ENCODE data around the gene CCBE1.

Gene CCBE1

GRCh38 chr18:59477849-59478248 is 219.4 kb downstream of the CCBE1 start:
- H3K27me3 ChIP-seq (ENCODE audit: control insufficient read depth, insufficient read depth, low read length): no peaks in the 10 kb centered on the region
- H3K4me3 ChIP-seq (ENCODE audit: low read length): no peak overlapping the region
- no peak overlapping the region for H3K9ac ChIP-seq (ENCODE audit: low read length)
- no peaks in the 10 kb centered on the region for H3K4me1 ChIP-seq (ENCODE audit: control insufficient read depth, insufficient read depth, low read length)
- H3K36me3 ChIP-seq (ENCODE audit: control insufficient read depth, insufficient read depth, low read length): no peaks in the 10 kb centered on the region
- H3K27ac ChIP-seq (ENCODE audit: low read depth, low read length): no peak overlapping the region

- H3K9ac ChIP-seq (ENCODE audit: low read length): no peak overlapping the region
- H3K36me3 ChIP-seq (ENCODE audit: control insufficient read depth, insufficient read depth, low read length): no peaks in the 10 kb centered on the region
- no peak overlapping the region for H3K4me3 ChIP-seq (ENCODE audit: low read length)
- H3K27ac ChIP-seq (ENCODE audit: low read depth, low read length): peak overlapping the region; percentile 6
- H3K27me3 ChIP-seq (ENCODE audit: control insufficient read depth, insufficient read depth, low read length): no peaks in the 10 kb centered on the region
- peaks cover 14% of the 10 kb centered on the region for H3K4me1 ChIP-seq (ENCODE audit: control insufficient read depth, insufficient read depth, low read length)
These were observed 226.6 kb downstream of the CCBE1 start for GRCh38 chr18:59470561-59471121.

GRCh38 chr18:59469463-59470180 is 227.6 kb downstream of the CCBE1 start:
- H3K4me3 ChIP-seq (ENCODE audit: low read length): no peak overlapping the region
- no peak overlapping the region for H3K9ac ChIP-seq (ENCODE audit: low read length)
- no peaks in the 10 kb centered on the region for H3K27me3 ChIP-seq (ENCODE audit: control insufficient read depth, insufficient read depth, low read length)

DNA sequence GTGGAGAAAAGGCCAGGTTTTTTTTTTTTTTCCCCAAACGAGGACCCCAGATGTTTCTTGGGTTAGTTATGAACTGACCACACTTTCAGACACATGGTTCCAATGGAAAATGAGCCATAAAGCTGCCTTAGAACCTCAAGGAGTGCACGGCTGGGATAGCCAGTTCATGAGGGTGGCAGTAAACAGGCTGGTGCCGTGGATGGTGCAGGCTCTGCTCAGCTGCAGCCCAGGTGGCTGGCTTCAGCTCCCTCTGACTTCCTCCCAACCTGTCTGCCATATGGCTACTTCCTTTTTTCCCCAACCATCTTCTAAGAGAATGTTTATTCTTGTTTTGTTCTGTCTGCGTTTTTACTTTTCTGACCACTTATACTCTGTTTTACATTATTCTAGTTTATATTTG is 228.4 kb downstream of the CCBE1 start:
- peaks cover 14% of the 10 kb centered on the region for H3K4me1 ChIP-seq (ENCODE audit: control insufficient read depth, insufficient read depth, low read length)
- H3K27ac ChIP-seq (ENCODE audit: low read depth, low read length): no peak overlapping the region
- no peak overlapping the region for H3K4me3 ChIP-seq (ENCODE audit: low read length)
- H3K36me3 ChIP-seq (ENCODE audit: control insufficient read depth, insufficient read depth, low read length): no peaks in the 10 kb centered on the region
- H3K9ac ChIP-seq (ENCODE audit: low read length): no peak overlapping the region
- no peaks in the 10 kb centered on the region for H3K27me3 ChIP-seq (ENCODE audit: control insufficient read depth, insufficient read depth, low read length)

More at GRCh38 chr18:59469463-59470180, 227.6 kb downstream of the CCBE1 start:
- H3K27ac ChIP-seq (ENCODE audit: low read depth, low read length): no peak overlapping the region
- no peaks in the 10 kb centered on the region for H3K36me3 ChIP-seq (ENCODE audit: control insufficient read depth, insufficient read depth, low read length)
- H3K4me1 ChIP-seq (ENCODE audit: control insufficient read depth, insufficient read depth, low read length): peaks cover 14% of the 10 kb centered on the region

DNA sequence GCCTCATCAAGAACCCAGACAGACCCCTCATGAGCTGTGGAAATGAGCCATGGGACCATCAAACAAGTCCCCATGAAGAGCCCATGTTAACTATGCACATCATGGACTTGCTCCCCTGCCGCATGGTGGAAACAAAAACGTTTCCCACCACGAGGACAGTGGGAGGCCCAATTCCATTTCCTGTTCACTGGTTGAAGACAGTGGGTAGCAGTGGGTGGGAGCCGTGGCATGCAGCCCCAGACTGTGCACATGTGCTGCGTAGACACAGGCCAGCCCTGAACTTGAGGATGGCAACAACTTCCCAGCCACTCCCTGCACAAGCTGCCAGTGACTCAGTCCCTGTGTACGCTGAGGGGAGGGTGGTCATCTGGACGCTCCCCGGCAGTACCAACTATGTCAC is 229.7 kb downstream of the CCBE1 start:
- Histone ChIP-seq H3K27ac (ENCODE audit: low read depth, low read length) (no peak overlapping the region), H3K4me1 (ENCODE audit: control insufficient read depth, insufficient read depth, low read length) (peaks cover 14% of the 10 kb centered on the region), H3K9ac (ENCODE audit: low read length) (no peak overlapping the region), H3K4me3 (ENCODE audit: low read length) (no peak overlapping the region), H3K27me3 (ENCODE audit: control insufficient read depth, insufficient read depth, low read length) (no peaks in the 10 kb centered on the region), H3K36me3 (ENCODE audit: control insufficient read depth, insufficient read depth, low read length) (no peaks in the 10 kb centered on the region)

DNA sequence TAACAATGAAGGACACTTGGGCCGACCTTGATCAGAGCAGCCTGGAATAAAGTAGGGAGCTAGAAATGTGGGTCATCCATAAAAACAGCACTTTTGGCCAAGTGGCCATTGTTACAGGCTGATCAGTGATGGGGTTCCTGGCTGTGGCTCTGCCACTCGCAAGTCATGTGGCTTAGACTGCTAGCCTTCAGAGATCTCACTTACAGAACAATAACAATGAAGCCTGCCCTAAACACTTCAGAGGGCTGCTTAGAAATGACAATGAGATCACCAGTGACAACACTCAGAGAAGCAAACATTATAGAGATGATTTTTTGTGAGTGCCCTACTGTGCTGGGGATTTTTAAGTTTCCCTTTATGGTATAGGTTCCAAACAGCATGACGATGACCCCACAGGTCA is 230.2 kb downstream of the CCBE1 start:
- Histone ChIP-seq H3K27ac (ENCODE audit: low read depth, low read length) (no peak overlapping the region), H3K27me3 (ENCODE audit: control insufficient read depth, insufficient read depth, low read length) (no peaks in the 10 kb centered on the region)

DNA sequence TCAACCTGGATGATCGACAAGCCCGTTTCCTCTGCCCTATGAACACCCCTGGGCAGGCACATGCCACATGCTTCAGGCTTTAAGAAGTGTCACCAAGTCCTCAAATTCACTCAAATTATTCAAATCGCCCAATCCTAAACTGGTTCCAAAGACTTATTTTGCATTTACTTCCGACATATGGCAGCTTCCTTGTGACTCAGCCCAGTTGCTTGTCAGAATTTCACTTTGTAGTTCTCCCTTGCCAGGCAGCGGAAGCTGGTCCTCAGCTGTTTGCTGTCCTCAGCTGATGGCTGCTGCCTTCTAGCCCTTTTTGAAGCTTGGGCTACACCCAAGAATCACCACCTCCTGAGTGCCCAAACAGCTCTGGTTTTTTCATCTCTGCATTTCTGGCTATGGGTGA is 232.7 kb downstream of the CCBE1 start:
- Histone ChIP-seq H3K4me3 (ENCODE audit: low read length) (no peak overlapping the region), H3K36me3 (ENCODE audit: control insufficient read depth, insufficient read depth, low read length) (no peaks in the 10 kb centered on the region), H3K4me1 (ENCODE audit: control insufficient read depth, insufficient read depth, low read length) (peaks cover 9% of the 10 kb centered on the region), H3K27me3 (ENCODE audit: control insufficient read depth, insufficient read depth, low read length) (no peaks in the 10 kb centered on the region), H3K27ac (ENCODE audit: low read depth, low read length) (no peak overlapping the region), H3K9ac (ENCODE audit: low read length) (no peak overlapping the region)

More for the DNA sequence above, 230.2 kb downstream of the CCBE1 start:
- H3K4me3 ChIP-seq (ENCODE audit: low read length): no peak overlapping the region
- H3K36me3 ChIP-seq (ENCODE audit: control insufficient read depth, insufficient read depth, low read length): no peaks in the 10 kb centered on the region
- H3K4me1 ChIP-seq (ENCODE audit: control insufficient read depth, insufficient read depth, low read length): peaks cover 14% of the 10 kb centered on the region
- H3K9ac ChIP-seq (ENCODE audit: low read length): no peak overlapping the region

DNA sequence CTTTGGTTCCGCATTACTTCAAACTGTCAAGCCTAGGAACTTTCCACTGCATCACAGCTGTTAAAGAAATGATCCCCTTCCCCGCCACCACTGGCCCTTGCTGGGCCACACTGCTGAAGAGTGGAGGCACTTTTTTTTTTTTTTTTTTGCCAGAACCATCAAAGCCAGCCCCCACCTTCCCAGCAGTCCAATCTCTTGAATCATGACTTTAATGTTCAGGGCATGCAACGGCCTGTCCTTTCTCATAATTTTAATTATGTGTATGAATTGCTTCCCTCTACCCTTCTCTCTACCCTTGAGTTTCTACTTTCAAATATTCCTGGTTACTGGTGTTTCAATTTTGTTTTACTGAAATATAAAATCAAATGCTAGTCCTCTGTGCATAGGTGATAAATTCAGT is 236.1 kb downstream of the CCBE1 start:
- Histone ChIP-seq H3K4me1 (ENCODE audit: control insufficient read depth, insufficient read depth, low read length) (peaks cover 9% of the 10 kb centered on the region), H3K27ac (ENCODE audit: low read depth, low read length) (no peak overlapping the region), H3K36me3 (ENCODE audit: control insufficient read depth, insufficient read depth, low read length) (no peaks in the 10 kb centered on the region), H3K4me3 (ENCODE audit: low read length) (no peak overlapping the region), H3K9ac (ENCODE audit: low read length) (no peak overlapping the region), H3K27me3 (ENCODE audit: control insufficient read depth, insufficient read depth, low read length) (no peaks in the 10 kb centered on the region)

DNA sequence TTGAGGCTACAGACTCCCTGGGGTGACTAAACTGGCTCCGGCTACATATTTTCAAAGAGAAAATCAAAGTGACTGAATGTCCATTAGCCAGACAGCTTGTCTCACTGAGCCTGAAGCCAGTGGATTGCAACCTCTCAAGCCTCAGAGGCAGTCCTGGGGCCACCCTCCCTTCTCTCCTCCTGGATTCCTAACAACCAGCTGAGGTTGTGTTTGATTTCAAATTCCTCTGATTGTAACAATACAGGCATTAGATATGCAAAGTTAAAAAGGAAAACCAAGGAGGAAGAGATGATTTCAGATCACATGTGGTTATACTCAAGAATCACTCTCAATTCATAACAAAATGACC is 237.2 kb downstream of the CCBE1 start:
- Histone ChIP-seq H3K36me3 (ENCODE audit: control insufficient read depth, insufficient read depth, low read length) (no peaks in the 10 kb centered on the region), H3K27me3 (ENCODE audit: control insufficient read depth, insufficient read depth, low read length) (no peaks in the 10 kb centered on the region), H3K4me3 (ENCODE audit: low read length) (no peak overlapping the region), H3K27ac (ENCODE audit: low read depth, low read length) (no peak overlapping the region), H3K9ac (ENCODE audit: low read length) (no peak overlapping the region), H3K4me1 (ENCODE audit: control insufficient read depth, insufficient read depth, low read length) (peaks cover 16% of the 10 kb centered on the region)

DNA sequence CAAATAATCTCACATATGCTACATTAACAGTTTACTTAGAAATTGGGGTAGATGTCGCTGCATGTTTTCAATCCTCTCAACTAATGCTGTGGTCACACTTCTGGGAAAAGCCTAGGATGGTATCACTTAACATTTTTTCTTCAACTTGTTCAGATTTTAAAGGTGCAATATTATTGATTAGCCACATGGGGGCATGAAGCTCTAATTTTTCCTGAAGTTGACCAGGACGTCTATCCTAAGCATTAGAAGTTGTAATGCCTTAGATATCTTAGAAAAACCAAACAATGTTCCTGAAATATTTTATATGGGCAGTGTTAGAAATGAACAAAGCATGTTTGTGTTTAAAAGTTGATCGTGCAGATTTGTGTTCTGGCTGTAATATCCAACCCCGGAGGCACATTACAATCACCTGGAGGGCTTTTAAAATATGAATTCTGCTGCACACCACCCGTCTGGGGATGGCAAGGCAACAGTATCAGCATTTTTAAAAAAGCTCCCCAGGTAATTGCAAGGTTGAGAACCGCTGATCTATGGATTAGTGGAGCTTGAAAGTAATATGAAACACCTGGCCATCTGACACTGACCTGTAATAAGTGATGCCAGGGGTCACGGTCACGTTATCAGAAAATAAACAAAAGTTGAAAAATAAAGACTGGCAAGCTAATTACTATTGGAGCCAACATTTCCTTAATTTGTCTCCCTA is 237.7 kb downstream of the CCBE1 start:
- H3K9ac ChIP-seq (ENCODE audit: low read length): no peak overlapping the region
- peaks cover 16% of the 10 kb centered on the region for H3K4me1 ChIP-seq (ENCODE audit: control insufficient read depth, insufficient read depth, low read length)
- H3K36me3 ChIP-seq (ENCODE audit: control insufficient read depth, insufficient read depth, low read length): no peaks in the 10 kb centered on the region
- no peak overlapping the region for H3K27ac ChIP-seq (ENCODE audit: low read depth, low read length)
- no peak overlapping the region for H3K4me3 ChIP-seq (ENCODE audit: low read length)
- peaks cover 2% of the 10 kb centered on the region for H3K27me3 ChIP-seq (ENCODE audit: control insufficient read depth, insufficient read depth, low read length)

DNA sequence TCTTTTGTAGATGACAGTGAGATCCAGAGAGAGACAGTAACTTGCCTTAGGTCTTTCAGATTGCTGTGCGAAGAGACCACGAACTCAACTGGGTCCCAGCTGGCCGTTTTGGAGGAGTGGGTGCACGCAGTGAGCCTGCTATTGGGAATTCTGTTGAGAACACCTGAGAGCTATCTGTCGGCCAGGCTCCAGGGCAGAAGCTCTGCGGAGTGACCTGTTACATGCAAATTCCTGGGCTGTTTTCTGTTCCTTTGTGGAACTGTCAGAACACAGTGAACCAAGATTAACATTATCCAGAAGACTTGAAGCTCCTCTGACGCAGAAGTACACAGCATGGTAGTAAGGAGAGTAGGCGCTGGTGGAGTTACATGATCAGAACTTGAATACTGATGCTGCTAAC is 238.6 kb downstream of the CCBE1 start:
- Histone ChIP-seq H3K4me1 (ENCODE audit: control insufficient read depth, insufficient read depth, low read length) (peaks cover 16% of the 10 kb centered on the region), H3K27ac (ENCODE audit: low read depth, low read length) (no peak overlapping the region), H3K4me3 (ENCODE audit: low read length) (no peak overlapping the region), H3K27me3 (ENCODE audit: control insufficient read depth, insufficient read depth, low read length) (peaks cover 3% of the 10 kb centered on the region), H3K9ac (ENCODE audit: low read length) (no peak overlapping the region), H3K36me3 (ENCODE audit: control insufficient read depth, insufficient read depth, low read length) (no peaks in the 10 kb centered on the region)

GRCh38 chr18:59456657-59457056 is 240.6 kb downstream of the CCBE1 start:
- peaks cover 3% of the 10 kb centered on the region for H3K27me3 ChIP-seq (ENCODE audit: control insufficient read depth, insufficient read depth, low read length)
- H3K36me3 ChIP-seq (ENCODE audit: control insufficient read depth, insufficient read depth, low read length): no peaks in the 10 kb centered on the region
- no peak overlapping the region for H3K27ac ChIP-seq (ENCODE audit: low read depth, low read length)
- no peak overlapping the region for H3K4me3 ChIP-seq (ENCODE audit: low read length)
- no peak overlapping the region for H3K9ac ChIP-seq (ENCODE audit: low read length)
- H3K4me1 ChIP-seq (ENCODE audit: control insufficient read depth, insufficient read depth, low read length): peaks cover 16% of the 10 kb centered on the region

Data from rectal smooth muscle tissue (tissue), 1 donor.